Measurements from ENCODE around the gene DNAH17.

The DNAH17 gene

DNA sequence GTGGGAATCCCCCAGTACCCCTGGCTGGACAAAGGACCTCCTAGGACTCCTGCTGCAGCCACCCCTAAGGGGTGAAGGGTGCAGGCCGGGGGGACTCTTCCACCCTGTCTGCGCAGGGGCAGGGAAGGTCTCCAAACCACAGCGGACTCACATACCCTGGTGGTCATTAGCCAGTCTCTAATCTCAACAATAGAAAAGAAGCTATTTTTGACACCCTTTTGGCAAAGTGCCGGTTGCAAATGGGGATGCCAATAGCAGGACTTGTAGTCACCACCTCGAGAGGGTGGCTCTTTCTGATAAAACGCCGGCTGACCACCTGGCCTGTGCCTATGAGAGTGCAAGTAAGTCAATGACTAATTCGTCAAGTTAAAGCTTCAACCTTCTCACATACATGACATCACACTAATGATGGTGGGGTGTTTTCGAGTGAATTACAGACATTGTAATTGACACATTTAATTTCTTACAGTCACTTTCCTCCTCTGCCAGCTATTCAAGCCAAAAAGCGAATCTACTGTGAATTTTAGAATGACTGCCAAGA lies 23.1 kb upstream of the DNAH17 start:
- Histone ChIP-seq H3K4me3 (ENCODE audit: low read depth, low read length) (no peak overlapping the region), H3K9me3 (ENCODE audit: control insufficient read depth, insufficient read depth, low read depth, low read length) (no peaks in the 10 kb centered on the region), H3K27ac (ENCODE audit: extremely low read depth, low read depth, low read length) (no peak overlapping the region), H3K4me1 (ENCODE audit: control insufficient read depth, insufficient read depth, low read length) (0 out of 2 replicates have a peak, but pooled peaks cover 4% of the 10 kb centered on the region), H3K36me3 (ENCODE audit: control insufficient read depth in 2 of 2, insufficient read depth in 1 of 2, low read length in 2 of 2) (no peaks in the 10 kb centered on the region)
- POLR2A ChIA-PET = no interaction called here
- TF ChIP-seq, protein P1, sequence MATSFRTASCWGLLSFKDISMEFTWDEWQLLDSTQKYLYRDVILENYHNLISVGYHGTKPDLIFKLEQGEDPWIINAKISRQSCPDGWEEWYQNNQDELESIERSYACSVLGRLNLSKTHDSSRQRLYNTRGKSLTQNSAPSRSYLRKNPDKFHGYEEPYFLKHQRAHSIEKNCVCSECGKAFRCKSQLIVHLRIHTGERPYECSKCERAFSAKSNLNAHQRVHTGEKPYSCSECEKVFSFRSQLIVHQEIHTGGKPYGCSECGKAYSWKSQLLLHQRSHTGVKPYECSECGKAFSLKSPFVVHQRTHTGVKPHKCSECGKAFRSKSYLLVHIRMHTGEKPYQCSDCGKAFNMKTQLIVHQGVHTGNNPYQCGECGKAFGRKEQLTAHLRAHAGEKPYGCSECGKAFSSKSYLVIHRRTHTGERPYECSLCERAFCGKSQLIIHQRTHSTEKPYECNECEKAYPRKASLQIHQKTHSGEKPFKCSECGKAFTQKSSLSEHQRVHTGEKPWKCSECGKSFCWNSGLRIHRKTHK (tag by site-specific recombination; IDR thresholded peaks at IDR 0.05) = peak; percentile 35; the same call in 1 of the 2 replicates
- TF ChIP-seq, protein P2, sequence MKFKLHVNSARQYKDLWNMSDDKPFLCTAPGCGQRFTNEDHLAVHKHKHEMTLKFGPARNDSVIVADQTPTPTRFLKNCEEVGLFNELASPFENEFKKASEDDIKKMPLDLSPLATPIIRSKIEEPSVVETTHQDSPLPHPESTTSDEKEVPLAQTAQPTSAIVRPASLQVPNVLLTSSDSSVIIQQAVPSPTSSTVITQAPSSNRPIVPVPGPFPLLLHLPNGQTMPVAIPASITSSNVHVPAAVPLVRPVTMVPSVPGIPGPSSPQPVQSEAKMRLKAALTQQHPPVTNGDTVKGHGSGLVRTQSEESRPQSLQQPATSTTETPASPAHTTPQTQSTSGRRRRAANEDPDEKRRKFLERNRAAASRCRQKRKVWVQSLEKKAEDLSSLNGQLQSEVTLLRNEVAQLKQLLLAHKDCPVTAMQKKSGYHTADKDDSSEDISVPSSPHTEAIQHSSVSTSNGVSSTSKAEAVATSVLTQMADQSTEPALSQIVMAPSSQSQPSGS (tag by site-specific recombination; IDR thresholded peaks at IDR 0.05; ENCODE audit: low read depth) = peak; percentile 58; the same call in 1 of the 2 replicates
- TF ChIP-seq ZNF114 (tag by site-specific recombination; IDR thresholded peaks at IDR 0.05) = no peak
- CTCF ChIA-PET = interaction anchor here (0.6 to 2.1 kb wide), 3 partner anchors 107 to 350 kb away, joined by 3 to 11 read pairs (median 4); no protein-coding TSS in a partner anchor

DNA sequence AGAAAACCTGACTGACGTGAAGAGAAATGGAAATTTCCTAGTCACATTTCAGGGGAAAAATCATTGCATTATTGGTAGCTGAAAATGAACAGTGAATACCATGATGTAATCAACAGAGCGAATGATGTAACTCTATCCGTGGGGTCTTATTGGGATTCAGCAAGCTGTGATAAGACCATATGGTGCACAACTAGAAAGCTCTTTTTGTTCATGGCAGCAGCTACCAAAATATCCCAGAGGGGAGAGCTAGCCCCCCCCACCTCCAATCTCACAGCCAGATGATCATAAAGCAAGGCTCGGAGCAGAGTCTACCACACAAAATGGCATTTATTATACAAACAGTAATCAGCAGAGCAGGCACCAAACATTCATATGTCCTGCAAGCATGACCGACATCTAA lies 22.2 kb upstream of the DNAH17 start:
- TF ChIP-seq FEZF1 (tag by site-specific recombination; IDR thresholded peaks at IDR 0.05) = peak; percentile 86
- TF ChIP-seq, protein P3, sequence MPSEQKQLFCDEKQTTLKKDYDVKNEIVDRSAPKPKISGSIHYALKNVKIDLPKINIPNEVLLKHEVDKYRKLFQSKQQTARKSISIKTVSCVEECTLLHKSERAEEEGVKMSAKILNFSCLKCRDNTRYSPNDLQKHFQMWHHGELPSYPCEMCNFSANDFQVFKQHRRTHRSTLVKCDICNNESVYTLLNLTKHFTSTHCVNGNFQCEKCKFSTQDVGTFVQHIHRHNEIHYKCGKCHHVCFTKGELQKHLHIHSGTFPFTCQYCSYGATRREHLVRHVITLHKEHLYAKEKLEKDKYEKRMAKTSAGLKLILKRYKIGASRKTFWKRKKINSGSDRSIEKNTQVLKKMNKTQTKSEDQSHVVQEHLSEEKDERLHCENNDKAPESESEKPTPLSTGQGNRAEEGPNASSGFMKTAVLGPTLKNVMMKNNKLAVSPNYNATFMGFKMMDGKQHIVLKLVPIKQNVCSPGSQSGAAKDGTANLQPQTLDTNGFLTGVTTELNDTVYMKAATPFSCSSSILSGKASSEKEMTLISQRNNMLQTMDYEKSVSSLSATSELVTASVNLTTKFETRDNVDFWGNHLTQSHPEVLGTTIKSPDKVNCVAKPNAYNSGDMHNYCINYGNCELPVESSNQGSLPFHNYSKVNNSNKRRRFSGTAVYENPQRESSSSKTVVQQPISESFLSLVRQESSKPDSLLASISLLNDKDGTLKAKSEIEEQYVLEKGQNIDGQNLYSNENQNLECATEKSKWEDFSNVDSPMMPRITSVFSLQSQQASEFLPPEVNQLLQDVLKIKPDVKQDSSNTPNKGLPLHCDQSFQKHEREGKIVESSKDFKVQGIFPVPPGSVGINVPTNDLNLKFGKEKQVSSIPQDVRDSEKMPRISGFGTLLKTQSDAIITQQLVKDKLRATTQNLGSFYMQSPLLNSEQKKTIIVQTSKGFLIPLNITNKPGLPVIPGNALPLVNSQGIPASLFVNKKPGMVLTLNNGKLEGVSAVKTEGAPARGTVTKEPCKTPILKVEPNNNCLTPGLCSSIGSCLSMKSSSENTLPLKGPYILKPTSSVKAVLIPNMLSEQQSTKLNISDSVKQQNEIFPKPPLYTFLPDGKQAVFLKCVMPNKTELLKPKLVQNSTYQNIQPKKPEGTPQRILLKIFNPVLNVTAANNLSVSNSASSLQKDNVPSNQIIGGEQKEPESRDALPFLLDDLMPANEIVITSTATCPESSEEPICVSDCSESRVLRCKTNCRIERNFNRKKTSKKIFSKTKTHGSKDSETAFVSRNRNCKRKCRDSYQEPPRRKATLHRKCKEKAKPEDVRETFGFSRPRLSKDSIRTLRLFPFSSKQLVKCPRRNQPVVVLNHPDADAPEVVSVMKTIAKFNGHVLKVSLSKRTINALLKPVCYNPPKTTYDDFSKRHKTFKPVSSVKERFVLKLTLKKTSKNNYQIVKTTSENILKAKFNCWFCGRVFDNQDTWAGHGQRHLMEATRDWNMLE (tag by site-specific recombination; conservative IDR thresholded peaks at IDR 0.05; ENCODE audit: low read depth) = peak; percentile 50; the same call in 1 of the 2 replicates
- no peak for TF ChIP-seq ZNF214 (tag by site-specific recombination; IDR thresholded peaks at IDR 0.05; ENCODE audit: borderline replicate concordance)
- TF ChIP-seq GLIS1 (tag by site-specific recombination; IDR thresholded peaks at IDR 0.05) = peak; percentile 48; the same call in 1 of the 2 replicates
- TF ChIP-seq ZNF335 (tag by site-specific recombination; conservative IDR thresholded peaks at IDR 0.05) = peak; percentile 54; the same call in 1 of the 2 replicates
- no peak for TF ChIP-seq GLI2 (tag by site-specific recombination; IDR thresholded peaks at IDR 0.05; ENCODE audit: borderline replicate concordance, low read depth)
- TF ChIP-seq, protein P2 (tag by site-specific recombination; IDR thresholded peaks at IDR 0.05; ENCODE audit: low read depth) = peak; percentile 92
- TF ChIP-seq ZNF660 (tag by site-specific recombination; IDR thresholded peaks at IDR 0.05) = peak; percentile 14; the same call in 1 of the 2 replicates
- 0 out of 2 replicates have a peak, but pooled peaks have one; percentile 48 for TF ChIP-seq ZNF629 (tag by site-specific recombination; IDR thresholded peaks at IDR 0.05)
- TF ChIP-seq, protein P4, sequence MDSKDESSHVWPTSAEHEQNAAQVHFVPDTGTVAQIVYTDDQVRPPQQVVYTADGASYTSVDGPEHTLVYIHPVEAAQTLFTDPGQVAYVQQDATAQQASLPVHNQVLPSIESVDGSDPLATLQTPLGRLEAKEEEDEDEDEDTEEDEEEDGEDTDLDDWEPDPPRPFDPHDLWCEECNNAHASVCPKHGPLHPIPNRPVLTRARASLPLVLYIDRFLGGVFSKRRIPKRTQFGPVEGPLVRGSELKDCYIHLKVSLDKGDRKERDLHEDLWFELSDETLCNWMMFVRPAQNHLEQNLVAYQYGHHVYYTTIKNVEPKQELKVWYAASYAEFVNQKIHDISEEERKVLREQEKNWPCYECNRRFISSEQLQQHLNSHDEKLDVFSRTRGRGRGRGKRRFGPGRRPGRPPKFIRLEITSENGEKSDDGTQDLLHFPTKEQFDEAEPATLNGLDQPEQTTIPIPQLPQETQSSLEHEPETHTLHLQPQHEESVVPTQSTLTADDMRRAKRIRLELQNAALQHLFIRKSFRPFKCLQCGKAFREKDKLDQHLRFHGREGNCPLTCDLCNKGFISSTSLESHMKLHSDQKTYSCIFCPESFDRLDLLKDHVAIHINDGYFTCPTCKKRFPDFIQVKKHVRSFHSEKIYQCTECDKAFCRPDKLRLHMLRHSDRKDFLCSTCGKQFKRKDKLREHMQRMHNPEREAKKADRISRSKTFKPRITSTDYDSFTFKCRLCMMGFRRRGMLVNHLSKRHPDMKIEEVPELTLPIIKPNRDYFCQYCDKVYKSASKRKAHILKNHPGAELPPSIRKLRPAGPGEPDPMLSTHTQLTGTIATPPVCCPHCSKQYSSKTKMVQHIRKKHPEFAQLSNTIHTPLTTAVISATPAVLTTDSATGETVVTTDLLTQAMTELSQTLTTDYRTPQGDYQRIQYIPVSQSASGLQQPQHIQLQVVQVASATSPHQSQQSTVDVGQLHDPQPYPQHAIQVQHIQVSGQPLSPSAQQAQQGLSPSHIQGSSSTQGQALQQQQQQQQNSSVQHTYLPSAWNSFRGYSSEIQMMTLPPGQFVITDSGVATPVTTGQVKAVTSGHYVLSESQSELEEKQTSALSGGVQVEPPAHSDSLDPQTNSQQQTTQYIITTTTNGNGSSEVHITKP (tag by site-specific recombination; IDR thresholded peaks at IDR 0.05) = peak; percentile 97
- TF ChIP-seq, protein P5, sequence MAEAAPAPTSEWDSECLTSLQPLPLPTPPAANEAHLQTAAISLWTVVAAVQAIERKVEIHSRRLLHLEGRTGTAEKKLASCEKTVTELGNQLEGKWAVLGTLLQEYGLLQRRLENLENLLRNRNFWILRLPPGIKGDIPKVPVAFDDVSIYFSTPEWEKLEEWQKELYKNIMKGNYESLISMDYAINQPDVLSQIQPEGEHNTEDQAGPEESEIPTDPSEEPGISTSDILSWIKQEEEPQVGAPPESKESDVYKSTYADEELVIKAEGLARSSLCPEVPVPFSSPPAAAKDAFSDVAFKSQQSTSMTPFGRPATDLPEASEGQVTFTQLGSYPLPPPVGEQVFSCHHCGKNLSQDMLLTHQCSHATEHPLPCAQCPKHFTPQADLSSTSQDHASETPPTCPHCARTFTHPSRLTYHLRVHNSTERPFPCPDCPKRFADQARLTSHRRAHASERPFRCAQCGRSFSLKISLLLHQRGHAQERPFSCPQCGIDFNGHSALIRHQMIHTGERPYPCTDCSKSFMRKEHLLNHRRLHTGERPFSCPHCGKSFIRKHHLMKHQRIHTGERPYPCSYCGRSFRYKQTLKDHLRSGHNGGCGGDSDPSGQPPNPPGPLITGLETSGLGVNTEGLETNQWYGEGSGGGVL (tag by site-specific recombination; IDR thresholded peaks at IDR 0.05) = peak; percentile 30; the same call in 1 of the 2 replicates
- no peak for TF ChIP-seq ZNF157 (tag by site-specific recombination; IDR thresholded peaks at IDR 0.05)
- Histone ChIP-seq H3K9me3 (ENCODE audit: control insufficient read depth, insufficient read depth, low read depth, low read length) (no peaks in the 10 kb centered on the region), H3K36me3 (ENCODE audit: control insufficient read depth in 2 of 2, insufficient read depth in 1 of 2, low read length in 2 of 2) (no peaks in the 10 kb centered on the region), H3K4me1 (ENCODE audit: control insufficient read depth, insufficient read depth, low read length) (0 out of 2 replicates have a peak, but pooled peaks cover 4% of the 10 kb centered on the region), H3K27ac (ENCODE audit: extremely low read depth, low read depth, low read length) (no peak overlapping the region), H3K4me3 (ENCODE audit: low read depth, low read length) (no peak overlapping the region)
- ChIA-PET POLR2A (no interaction called here), CTCF (interaction anchor here (0.6 to 2.1 kb wide), 2 partner anchors 108 to 114 kb away, joined by 3 to 11 read pairs; no protein-coding TSS in a partner anchor)

Measured in HEK293 (cell line).